HCT116 (cell line): ENCODE results near the gene RAD52. TPM values are rescaled to one million over a fixed set of nuclear protein-coding genes. Genes with fewer than 3 reads are reported as not detected.

ENCODE experiments used
- ATAC-seq: fragments of 200-7000 bp; cut with Tn5 transposase; 2 replicates; pipeline ENCODE4 v1.9.1; 2020; ENCODE audit warnings: mild to moderate bottlenecking, moderate library complexity
- BruUV-seq: library from RNA; stranded (reverse); fragments of 400-500 nt; replicated peaks from 2 replicates; lab custom pipeline; 2021; lab: Mats Ljungman, UMichigan
- CTCF ChIA-PET: fragments of 300-600 bp; sonication (Branson Sonifier 250); formaldehyde crosslinking; loops from one replicate; lab custom pipeline; 2021; ENCODE audit warnings: antibody characterized with exemption; lab: Charles Lee
- POLR2A ChIA-PET: fragments of 300-600, 350-600 bp; sonication (Branson Sonifier 250); formaldehyde crosslinking; loops from one replicate; lab custom pipeline; 2021; ENCODE audit warnings: antibody characterized with exemption; lab: Charles Lee
- RAD21 ChIA-PET, 2 experiments: fragments of 300-600 bp; sonication (Branson Sonifier 250); formaldehyde crosslinking; loops; one replicate each; lab custom pipeline; 2023; ENCODE audit warnings: low total read pairs in 2 of 2; ENCODE audit not compliant: uncharacterized antibody in 2 of 2, unreplicated experiment in 2 of 2, low non-redundant PET in 1 of 2; lab: Charles Lee
- DNase-seq: peaks from one replicate; pipeline ENCODE4 v3.0.0-alpha.2; 2010; ENCODE audit warnings: low read depth, low spot score
- H2AFZ ChIP-seq: fragments of 200-600 bp; shearing (Covaris generic), sonication (generic); 2 replicates; pipeline ENCODE4 v1.6.1; 2017; ENCODE audit warnings: low read depth, mixed run types, mixed read lengths, antibody characterized with exemption, low read length; ENCODE audit not compliant: poor library complexity, severe bottlenecking
- H3K27ac ChIP-seq: 2 replicates; pipeline ENCODE4 v1.5.1; 2012; ENCODE audit warnings: low read depth, low read length
- H3K27me3 ChIP-seq: fragments of 200-600 bp; sonication (generic); 2 replicates; pipeline ENCODE4 v1.6.1; 2016; ENCODE audit warnings: mixed run types, low read length, mixed read lengths; ENCODE audit not compliant: insufficient read depth
- H3K36me3 ChIP-seq, 2 experiments: fragments of 200-500 bp in 1 of 2; fragments of 200-600 bp in 1 of 2; sonication (Bioruptor generic) in 1 of 2; sonication (generic) in 1 of 2; 2 replicates each; pipeline versions ENCODE4 v1.5.1 to v1.6.1; 2014 to 2016; ENCODE audit warnings: low read length in 2 of 2, inconsistent platforms in 1 of 2, mixed read lengths in 1 of 2, mixed run types in 1 of 2; ENCODE audit not compliant: insufficient read depth in 2 of 2, control insufficient read depth in 1 of 2
- H3K4me1 ChIP-seq, 2 experiments: fragments of 200-600 bp in 1 of 2; sonication (generic) in 1 of 2; 2 replicates each; pipeline versions ENCODE4 v1.5.1 to v1.6.1; 2012 to 2017; ENCODE audit warnings: low read length in 2 of 2, inconsistent platforms in 1 of 2, mild to moderate bottlenecking in 1 of 2, mixed read lengths in 1 of 2, mixed run types in 1 of 2, moderate library complexity in 1 of 2; ENCODE audit not compliant: insufficient read depth in 2 of 2, control insufficient read depth in 1 of 2
- H3K4me2 ChIP-seq: fragments of 200-600 bp; sonication (generic); 2 replicates; pipeline ENCODE4 v1.6.1; 2017; ENCODE audit warnings: mixed run types, low read length, mixed read lengths
- H3K4me3 ChIP-seq, 2 experiments: fragments of 200-600 bp in 1 of 2; sonication (generic) in 1 of 2; replicated peaks in 1 of 2; 2 replicates each; pipeline ENCODE4 v1.5.1; 2011 to 2016; ENCODE audit warnings: low read length in 2 of 2, control low read depth in 1 of 2, low read depth in 1 of 2, mild to moderate bottlenecking in 1 of 2, mixed read lengths in 1 of 2, mixed run types in 1 of 2
- H3K79me2 ChIP-seq: fragments of 200-600 bp; sonication (generic); 2 replicates; pipeline ENCODE4 v1.6.1; 2017; ENCODE audit warnings: mild to moderate bottlenecking, mixed run types, low read length, moderate library complexity, mixed read lengths; ENCODE audit not compliant: insufficient read depth
- H3K9ac ChIP-seq: fragments of 200-600 bp; sonication (generic); 2 replicates; pipeline ENCODE4 v1.6.1; 2016; ENCODE audit warnings: low read length, mixed read lengths
- H3K9me2 ChIP-seq: fragments of 200-600 bp; sonication (generic), shearing (Covaris generic); 2 replicates; pipeline ENCODE4 v1.6.1; 2017; ENCODE audit warnings: mixed run types, mild to moderate bottlenecking, moderate library complexity; ENCODE audit not compliant: insufficient read depth
- H3K9me3 ChIP-seq, 2 experiments: fragments of 200-500 bp in 1 of 2; fragments of 200-600 bp in 1 of 2; sonication (Bioruptor generic) in 1 of 2; sonication (generic) in 1 of 2; 2 replicates each; pipeline ENCODE4 v1.6.1; 2014 to 2017; ENCODE audit warnings: low read length in 2 of 2, mixed read lengths in 2 of 2, inconsistent platforms in 1 of 2, low read depth in 1 of 2, mild to moderate bottlenecking in 1 of 2, mixed run types in 1 of 2, moderate library complexity in 1 of 2; ENCODE audit not compliant: control insufficient read depth in 1 of 2, insufficient read depth in 1 of 2
- H4K20me1 ChIP-seq: fragments of 200-600 bp; sonication (generic), shearing (Covaris generic); 2 replicates; pipeline ENCODE4 v1.6.1; 2017; ENCODE audit warnings: mixed run types, mild to moderate bottlenecking, moderate library complexity; ENCODE audit not compliant: insufficient read depth
- CBX3 ChIP-seq: IDR thresholded peaks from 2 replicates; pipeline ENCODE4 v1.6.1; 2012; ENCODE audit warnings: low read depth
- EGR1 ChIP-seq: IDR thresholded peaks from 2 replicates; pipeline ENCODE4 v1.6.1; 2012; ENCODE audit warnings: low read depth
- ELF1 ChIP-seq: IDR thresholded peaks from 2 replicates; pipeline ENCODE4 v1.6.1; 2012; ENCODE audit warnings: low read depth, borderline replicate concordance
- EZH2 ChIP-seq: fragments of 200-600 bp; sonication (generic); IDR thresholded peaks from 2 replicates; pipeline ENCODE4 v1.6.1; 2017; ENCODE audit warnings: antibody characterized with exemption, mixed run types
- EZH2phosphoT487 ChIP-seq: fragments of 200-600 bp; IDR thresholded peaks from 2 replicates; pipeline ENCODE4 v1.6.1; 2018; ENCODE audit warnings: antibody characterized with exemption, borderline replicate concordance
- FOSL1 ChIP-seq: IDR thresholded peaks from 2 replicates; pipeline ENCODE4 v1.6.1; 2012; ENCODE audit warnings: low read depth
- JUND ChIP-seq: IDR thresholded peaks from 2 replicates; pipeline ENCODE4 v1.6.1; 2012
- POLR2A ChIP-seq: IDR thresholded peaks from 2 replicates; pipeline ENCODE4 v1.7.0; 2011; ENCODE audit warnings: borderline replicate concordance; ENCODE audit not compliant: insufficient read depth, insufficient read length; ENCODE audit errors: extremely low read depth
- POLR2AphosphoS5 ChIP-seq: IDR thresholded peaks from 2 replicates; pipeline ENCODE4 v1.6.1; 2011; ENCODE audit warnings: mild to moderate bottlenecking, low read depth, low read length, moderate library complexity
- SIN3A ChIP-seq: IDR thresholded peaks from 2 replicates; pipeline ENCODE4 v1.6.1; 2012; ENCODE audit warnings: low read depth
- SP1 ChIP-seq: IDR thresholded peaks from 2 replicates; pipeline ENCODE4 v1.6.1; 2012; ENCODE audit warnings: low read depth
- SRF ChIP-seq: IDR thresholded peaks from 2 replicates; pipeline ENCODE4 v1.6.1; 2012; ENCODE audit warnings: low read depth
- TCF7L2 ChIP-seq: IDR thresholded peaks from 2 replicates; pipeline ENCODE4 v1.7.0; 2011; ENCODE audit warnings: borderline replicate concordance, inconsistent platforms; ENCODE audit not compliant: insufficient read depth, insufficient read length; ENCODE audit errors: extremely low read depth
- YY1 ChIP-seq: IDR thresholded peaks from 2 replicates; pipeline ENCODE4 v1.6.1; 2011; ENCODE audit warnings: low read length, low read depth, moderate library complexity, mild to moderate bottlenecking; ENCODE audit not compliant: insufficient replicate concordance; ENCODE audit errors: extremely low read depth
- ZFX ChIP-seq: fragments of 450-650 bp; IDR thresholded peaks from 2 replicates; pipeline ENCODE4 v1.6.1; 2017
- intact Hi-C: fragments of 100-400 bp; cut with micrococcal nuclease; formaldehyde crosslinking; loops from 2 replicates; pipeline ENCODE4 v1.10.0; 2022
- total RNA-seq: library from RNA; stranded (reverse); gene quantifications from one replicate; pipeline ENCODE4 v1.2.1, GENCODE V29; 2021; ENCODE audit not compliant: unreplicated experiment
- TF ChIP-seq, protein P1 (sequence below): IDR thresholded peaks from 2 replicates; pipeline ENCODE4 v1.6.1; 2011; ENCODE audit warnings: mild to moderate bottlenecking, low read length, moderate library complexity; ENCODE audit not compliant: insufficient replicate concordance; ENCODE audit errors: extremely low read depth
- TF ChIP-seq, protein P2 (sequence below): IDR thresholded peaks from 2 replicates; pipeline ENCODE4 v1.6.1; 2012
- TF ChIP-seq, protein P3 (sequence below): IDR thresholded peaks from 2 replicates; pipeline ENCODE4 v1.6.1; 2012; ENCODE audit warnings: low read depth

The RAD52 gene
- total RNA-seq, 1 experiment from 2014 or later: 24.4 TPM

GRCh38 chr12:896031-896430, 53.5 kb downstream of the RAD52 start:
- ChIA-PET CTCF (no interaction called here), POLR2A (no interaction called here), RAD21 (no interaction called here)
- Histone ChIP-seq H3K4me1 (no peaks in the 10 kb centered on the region), H3K4me2 (no peak overlapping the region), H3K79me2 (no peaks in the 10 kb centered on the region), H3K9ac (no peak overlapping the region), H3K27me3 (no peaks in the 10 kb centered on the region), H3K4me3 (no peak overlapping the region), H3K9me3 (no peaks in the 10 kb centered on the region), H3K27ac (no peak overlapping the region), H3K36me3 (peaks cover 20 to 23% of the 10 kb centered on the region in 2 experiments), H2AFZ (no peak overlapping the region), H4K20me1 (no peaks in the 10 kb centered on the region), H3K9me2 (no peaks in the 10 kb centered on the region)
- intact Hi-C loops: no loop called here
- BruUV-seq: no TSS peak
- no peak for ATAC-seq
- no peak for DNase-seq
- TF ChIP-seq SIN3A (no peak), TCF7L2 (no peak), EGR1 (no peak), ELF1 (no peak), EZH2phosphoT487 (no peak), JUND (no peak), ZFX (no peak), POLR2AphosphoS5 (no peak), SP1 (no peak), CBX3 (no peak), YY1 (no peak), FOSL1 (no peak), EZH2 (no peak), SRF (no peak), POLR2A (no peak)
- TF ChIP-seq, protein P1, sequence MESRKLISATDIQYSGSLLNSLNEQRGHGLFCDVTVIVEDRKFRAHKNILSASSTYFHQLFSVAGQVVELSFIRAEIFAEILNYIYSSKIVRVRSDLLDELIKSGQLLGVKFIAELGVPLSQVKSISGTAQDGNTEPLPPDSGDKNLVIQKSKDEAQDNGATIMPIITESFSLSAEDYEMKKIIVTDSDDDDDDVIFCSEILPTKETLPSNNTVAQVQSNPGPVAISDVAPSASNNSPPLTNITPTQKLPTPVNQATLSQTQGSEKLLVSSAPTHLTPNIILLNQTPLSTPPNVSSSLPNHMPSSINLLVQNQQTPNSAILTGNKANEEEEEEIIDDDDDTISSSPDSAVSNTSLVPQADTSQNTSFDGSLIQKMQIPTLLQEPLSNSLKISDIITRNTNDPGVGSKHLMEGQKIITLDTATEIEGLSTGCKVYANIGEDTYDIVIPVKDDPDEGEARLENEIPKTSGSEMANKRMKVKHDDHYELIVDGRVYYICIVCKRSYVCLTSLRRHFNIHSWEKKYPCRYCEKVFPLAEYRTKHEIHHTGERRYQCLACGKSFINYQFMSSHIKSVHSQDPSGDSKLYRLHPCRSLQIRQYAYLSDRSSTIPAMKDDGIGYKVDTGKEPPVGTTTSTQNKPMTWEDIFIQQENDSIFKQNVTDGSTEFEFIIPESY: no peak
- TF ChIP-seq, protein P2, sequence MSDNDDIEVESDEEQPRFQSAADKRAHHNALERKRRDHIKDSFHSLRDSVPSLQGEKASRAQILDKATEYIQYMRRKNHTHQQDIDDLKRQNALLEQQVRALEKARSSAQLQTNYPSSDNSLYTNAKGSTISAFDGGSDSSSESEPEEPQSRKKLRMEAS: no peak
- TF ChIP-seq, protein P3, sequence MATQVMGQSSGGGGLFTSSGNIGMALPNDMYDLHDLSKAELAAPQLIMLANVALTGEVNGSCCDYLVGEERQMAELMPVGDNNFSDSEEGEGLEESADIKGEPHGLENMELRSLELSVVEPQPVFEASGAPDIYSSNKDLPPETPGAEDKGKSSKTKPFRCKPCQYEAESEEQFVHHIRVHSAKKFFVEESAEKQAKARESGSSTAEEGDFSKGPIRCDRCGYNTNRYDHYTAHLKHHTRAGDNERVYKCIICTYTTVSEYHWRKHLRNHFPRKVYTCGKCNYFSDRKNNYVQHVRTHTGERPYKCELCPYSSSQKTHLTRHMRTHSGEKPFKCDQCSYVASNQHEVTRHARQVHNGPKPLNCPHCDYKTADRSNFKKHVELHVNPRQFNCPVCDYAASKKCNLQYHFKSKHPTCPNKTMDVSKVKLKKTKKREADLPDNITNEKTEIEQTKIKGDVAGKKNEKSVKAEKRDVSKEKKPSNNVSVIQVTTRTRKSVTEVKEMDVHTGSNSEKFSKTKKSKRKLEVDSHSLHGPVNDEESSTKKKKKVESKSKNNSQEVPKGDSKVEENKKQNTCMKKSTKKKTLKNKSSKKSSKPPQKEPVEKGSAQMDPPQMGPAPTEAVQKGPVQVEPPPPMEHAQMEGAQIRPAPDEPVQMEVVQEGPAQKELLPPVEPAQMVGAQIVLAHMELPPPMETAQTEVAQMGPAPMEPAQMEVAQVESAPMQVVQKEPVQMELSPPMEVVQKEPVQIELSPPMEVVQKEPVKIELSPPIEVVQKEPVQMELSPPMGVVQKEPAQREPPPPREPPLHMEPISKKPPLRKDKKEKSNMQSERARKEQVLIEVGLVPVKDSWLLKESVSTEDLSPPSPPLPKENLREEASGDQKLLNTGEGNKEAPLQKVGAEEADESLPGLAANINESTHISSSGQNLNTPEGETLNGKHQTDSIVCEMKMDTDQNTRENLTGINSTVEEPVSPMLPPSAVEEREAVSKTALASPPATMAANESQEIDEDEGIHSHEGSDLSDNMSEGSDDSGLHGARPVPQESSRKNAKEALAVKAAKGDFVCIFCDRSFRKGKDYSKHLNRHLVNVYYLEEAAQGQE: no peak
